GM23248 (cell line): ENCODE measurements around the gene HASPIN. TPM values are rescaled to one million over a fixed set of nuclear protein-coding genes. Genes with fewer than 3 reads are reported as not detected.
"Not testable (repeated sequence)": the region's sequence is repeated elsewhere in the genome, so short reads cannot be mapped to it uniquely, and the experiment has no call there.

Experiments used
- DNase-seq: peaks from one replicate; pipeline ENCODE4 v3.0.0-alpha.2; 2015
- H2AFZ ChIP-seq: fragments of 200-600 bp; sonication (generic); 2 replicates; pipeline ENCODE4 v1.6.1; 2016; ENCODE audit warnings: antibody characterized with exemption
- H3F3A ChIP-seq: fragments of 200-600 bp; sonication (generic); 2 replicates; pipeline ENCODE4 v1.6.1; 2016; ENCODE audit warnings: mild to moderate bottlenecking, antibody characterized with exemption, mixed run types; ENCODE audit not compliant: insufficient read depth
- H3K27ac ChIP-seq: fragments of 200-600 bp; sonication (generic); 2 replicates; pipeline ENCODE4 v1.5.1; 2016; ENCODE audit warnings: mild to moderate bottlenecking
- H3K27me3 ChIP-seq: fragments of 200-600 bp; sonication (generic); replicated peaks from 2 replicates; pipeline ENCODE4 v1.6.1; 2016; ENCODE audit warnings: mild to moderate bottlenecking; ENCODE audit not compliant: insufficient read depth
- H3K36me3 ChIP-seq: fragments of 200-600 bp; sonication (generic); 2 replicates; pipeline ENCODE4 v1.6.1; 2016; ENCODE audit warnings: low read depth, mild to moderate bottlenecking
- H3K4me1 ChIP-seq: fragments of 200-600 bp; sonication (generic); 2 replicates; pipeline ENCODE4 v1.6.1; 2016; ENCODE audit warnings: mild to moderate bottlenecking; ENCODE audit not compliant: insufficient read depth
- H3K4me2 ChIP-seq: fragments of 200-600 bp; sonication (generic); one replicate; pipeline ENCODE4 v1.6.1; 2016; ENCODE audit warnings: mild to moderate bottlenecking; ENCODE audit not compliant: unreplicated experiment
- H3K4me3 ChIP-seq: fragments of 200-600 bp; sonication (generic); 2 replicates; pipeline ENCODE4 v1.5.1; 2016; ENCODE audit warnings: mild to moderate bottlenecking
- H3K79me2 ChIP-seq: fragments of 200-600 bp; sonication (generic); 2 replicates; pipeline ENCODE4 v1.6.1; 2016; ENCODE audit warnings: mild to moderate bottlenecking; ENCODE audit not compliant: insufficient read depth
- H3K9ac ChIP-seq: fragments of 200-600 bp; sonication (generic); 2 replicates; pipeline ENCODE4 v1.6.1; 2016; ENCODE audit warnings: mild to moderate bottlenecking
- H3K9me2 ChIP-seq: fragments of 200-600 bp; sonication (generic); 2 replicates; pipeline ENCODE4 v1.6.1; 2016; ENCODE audit warnings: mixed run types, mild to moderate bottlenecking, moderate library complexity; ENCODE audit not compliant: insufficient read depth
- H3K9me3 ChIP-seq: fragments of 200-600 bp; sonication (generic); one replicate; pipeline ENCODE4 v1.6.1; 2017; ENCODE audit warnings: low read depth
- H4K20me1 ChIP-seq: fragments of 200-600 bp; sonication (generic); 2 replicates; pipeline ENCODE4 v1.6.0; 2016; ENCODE audit not compliant: insufficient read depth
- EZH2 ChIP-seq: fragments of 200-600 bp; sonication (generic); IDR thresholded peaks from 2 replicates; pipeline ENCODE4 v1.6.1; 2018; ENCODE audit warnings: antibody characterized with exemption, mild to moderate bottlenecking; ENCODE audit not compliant: insufficient read depth, poor library complexity, severe bottlenecking
- EZH2phosphoT487 ChIP-seq: fragments of 200-600 bp; sonication (generic); IDR thresholded peaks from 2 replicates; pipeline ENCODE4 v1.6.1; 2018; ENCODE audit warnings: antibody characterized with exemption, moderate library complexity, mild to moderate bottlenecking, low read depth; ENCODE audit not compliant: insufficient read depth
- WGBS, 2 experiments: methylation state at CpG; one replicate each; pipeline ENCODE4 v1.1.6; 2015 to 2017; ENCODE audit warnings: low lambda C conversion rate in 2 of 2, low coverage in 1 of 2; ENCODE audit errors: missing lambda C conversion rate in 2 of 2; 5-methylcytosine and 5-hydroxymethylcytosine counted together
- in situ Hi-C: fragments of 300-500 bp; cut with MboI; formaldehyde crosslinking; loops from 2 replicates; pipeline ENCODE4 v1.15.0; 2020
- polyA plus RNA-seq: library from polyadenylated mRNA; unstranded; fragments of >200 nt; fragmentation: Nextera tagmentation; extraction: Ambion mirVana; gene quantifications from 2 replicates; pipeline ENCODE4 v1.2.1, GENCODE V29; 2016
- total RNA-seq: library from RNA; depleted of rRNA; stranded (reverse); fragments of >200 nt; shearing (Covaris generic); gene quantifications from 2 replicates; pipeline ENCODE4 v1.2.3, GENCODE V29; 2014

HASPIN gene
- total and polyA plus RNA-seq, 2 experiments from 2014 or later, result 1.4 to 1.9 TPM

GRCh38 chr17:3704931-3705717 lies 18.6 kb upstream of the HASPIN start:
- no peak overlapping the region for H2AFZ ChIP-seq
- H3K27me3 ChIP-seq, result no peaks in the 10 kb centered on the region
- no peak overlapping the region for H3K27ac ChIP-seq
- H3K4me1 ChIP-seq, result no peaks in the 10 kb centered on the region
- H3K4me3 ChIP-seq, result no peak overlapping the region
- TF ChIP-seq EZH2phosphoT487 (no peak), EZH2 (no peak)
- no peaks in the 10 kb centered on the region for H4K20me1 ChIP-seq
- H3K9me3 ChIP-seq, result no peaks in the 10 kb centered on the region
- no peak overlapping the region for H3K4me2 ChIP-seq
- DNase-seq, result no peak
- H3K79me2 ChIP-seq, result no peaks in the 10 kb centered on the region
- H3K9me2 ChIP-seq, result no peaks in the 10 kb centered on the region
- 84 to 86% methylated on average over 20 of the region's 20 CpGs for WGBS, 2 experiments
- H3K36me3 ChIP-seq, result no peaks in the 10 kb centered on the region
- H3F3A ChIP-seq, result no peaks in the 10 kb centered on the region
- in situ Hi-C loops, result no loop called here
- no peak overlapping the region for H3K9ac ChIP-seq

GRCh38 chr17:3705718-3705984 lies 18.1 kb upstream of the HASPIN start:
- 84 to 100% methylated on average over 1 of the region's 1 CpG for WGBS, 2 experiments
- H4K20me1 ChIP-seq, H3K79me2 ChIP-seq, H3K4me2 ChIP-seq, H3F3A ChIP-seq, H3K4me3 ChIP-seq, H3K27me3 ChIP-seq, H2AFZ ChIP-seq, H3K36me3 ChIP-seq, DNase-seq, H3K27ac ChIP-seq, H3K4me1 ChIP-seq, H3K9me2 ChIP-seq, in situ Hi-C loops, H3K9ac ChIP-seq, H3K9me3 ChIP-seq: not testable (repeated sequence)

- TF ChIP-seq EZH2 (no peak), EZH2phosphoT487 (no peak)
- in situ Hi-C loops, result no loop called here
Measured at GRCh38 chr17:3708366-3708765, 15.3 kb upstream of the HASPIN start.

GRCh38 chr17:3710951-3711383 lies 12.7 kb upstream of the HASPIN start:
- TF ChIP-seq EZH2 (no peak), EZH2phosphoT487 (no peak)
- H3K79me2 ChIP-seq, result no peaks in the 10 kb centered on the region
- no peak overlapping the region for H3K27ac ChIP-seq
- H2AFZ ChIP-seq, result no peak overlapping the region
- H3K9me3 ChIP-seq, result no peaks in the 10 kb centered on the region
- no peaks in the 10 kb centered on the region for H3K27me3 ChIP-seq
- peak; percentile 43 for DNase-seq
- no peaks in the 10 kb centered on the region for H3K4me1 ChIP-seq
- 96 to 98% methylated on average over 5 of the region's 5 CpGs for WGBS, 2 experiments
- no peak overlapping the region for H3K9ac ChIP-seq
- no peaks in the 10 kb centered on the region for H3F3A ChIP-seq
- H4K20me1 ChIP-seq, result no peaks in the 10 kb centered on the region
- in situ Hi-C loops, result no loop called here
- no peaks in the 10 kb centered on the region for H3K9me2 ChIP-seq
- no peak overlapping the region for H3K4me3 ChIP-seq
- no peak overlapping the region for H3K4me2 ChIP-seq
- peaks cover 13% of the 10 kb centered on the region for H3K36me3 ChIP-seq

More at GRCh38 chr17:3708366-3708765, 15.3 kb upstream of the HASPIN start:
- WGBS, 2 experiments, result 81 to 87% methylated on average over 3 of the region's 3 CpGs
- no peaks in the 10 kb centered on the region for H3F3A ChIP-seq
- no peaks in the 10 kb centered on the region for H4K20me1 ChIP-seq
- no peak overlapping the region for H3K4me2 ChIP-seq
- no peak overlapping the region for H3K27ac ChIP-seq
- DNase-seq, result no peak
- no peaks in the 10 kb centered on the region for H3K79me2 ChIP-seq
- H2AFZ ChIP-seq, result no peak overlapping the region
- no peak overlapping the region for H3K9ac ChIP-seq
- H3K9me2 ChIP-seq, result no peaks in the 10 kb centered on the region
- H3K36me3 ChIP-seq, result no peaks in the 10 kb centered on the region
- no peaks in the 10 kb centered on the region for H3K9me3 ChIP-seq
- H3K27me3 ChIP-seq, result no peaks in the 10 kb centered on the region
- no peak overlapping the region for H3K4me3 ChIP-seq
- H3K4me1 ChIP-seq, result no peaks in the 10 kb centered on the region
